SU-DHL-6 (cell line): ENCODE results near the gene FAM229A.

ENCODE experiments used
- H2AFZ ChIP-seq: fragments of 200-600 bp; sonication (generic); 2 replicates; pipeline ENCODE4 v1.6.1; 2014; ENCODE audit warnings: low read depth, mild to moderate bottlenecking, moderate library complexity, mixed read lengths, antibody characterized with exemption, low read length; ENCODE audit not compliant: severe bottlenecking
- H3F3A ChIP-seq: fragments of 200-600 bp; shearing (Covaris generic); 2 replicates; pipeline ENCODE4 v1.6.0; 2016; ENCODE audit warnings: antibody characterized with exemption, mild to moderate bottlenecking; ENCODE audit not compliant: insufficient read depth
- H3K27ac ChIP-seq: fragments of 200-600 bp; sonication (generic); 2 replicates; pipeline ENCODE4 v1.5.1; 2016; ENCODE audit warnings: low read depth, mild to moderate bottlenecking, low read length, moderate library complexity, mixed read lengths
- H3K27me3 ChIP-seq: fragments of 200-600 bp; sonication (generic), shearing (Covaris generic); 2 replicates; pipeline ENCODE4 v1.6.0; 2014; ENCODE audit warnings: mild to moderate bottlenecking, low read length
- H3K36me3 ChIP-seq: fragments of 200-600 bp; sonication (generic); 2 replicates; pipeline ENCODE4 v1.6.1; 2014; ENCODE audit warnings: mild to moderate bottlenecking, low read length, mixed read lengths
- H3K4me2 ChIP-seq: fragments of 300-600, 200-600 bp; shearing (Covaris generic), sonication (generic); 2 replicates; pipeline ENCODE4 v1.6.0; 2014; ENCODE audit warnings: low read length, low read depth, mild to moderate bottlenecking; ENCODE audit not compliant: poor library complexity, severe bottlenecking
- H3K4me3 ChIP-seq: fragments of 200-600 bp; sonication (generic); 2 replicates; pipeline ENCODE4 v1.5.1; 2014; ENCODE audit warnings: antibody characterized with exemption, low read length, mild to moderate bottlenecking, mixed read lengths; ENCODE audit not compliant: insufficient read depth, poor library complexity, severe bottlenecking
- H3K79me2 ChIP-seq: fragments of 200-600 bp; sonication (generic); 2 replicates; pipeline ENCODE4 v1.6.1; 2014; ENCODE audit warnings: mild to moderate bottlenecking, low read length, moderate library complexity; ENCODE audit not compliant: insufficient read depth
- H3K9ac ChIP-seq: fragments of 200-600 bp; sonication (generic); 2 replicates; pipeline ENCODE4 v1.7.0; 2014; ENCODE audit warnings: mild to moderate bottlenecking, low read length
- H3K9me2 ChIP-seq: fragments of 200-600 bp; sonication (generic); replicated peaks from 2 replicates; pipeline ENCODE4 v1.6.1; 2014; ENCODE audit warnings: low read length; ENCODE audit not compliant: insufficient read depth
- H3K9me3 ChIP-seq: fragments of 200-600 bp; sonication (generic); 2 replicates; pipeline ENCODE4 v1.6.1; 2014; ENCODE audit warnings: low read length, mixed read lengths; ENCODE audit not compliant: insufficient read depth
- H4K20me1 ChIP-seq: fragments of 200-600 bp; sonication (generic); 2 replicates; pipeline ENCODE4 v1.6.1; 2014; ENCODE audit warnings: low read depth, mild to moderate bottlenecking, antibody characterized with exemption, low read length, moderate library complexity, mixed read lengths
- EZH2phosphoT487 ChIP-seq: fragments of 200-600 bp; sonication (generic), shearing (Covaris generic); conservative IDR thresholded peaks from 2 replicates; pipeline ENCODE4 v1.6.1; 2018; ENCODE audit warnings: mild to moderate bottlenecking, antibody characterized with exemption, low read length, moderate library complexity, mixed read lengths
- TF ChIP-seq, protein P1 (sequence below): fragments of 200-600 bp; sonication (generic); IDR thresholded peaks from one replicate; pipeline ENCODE4 v1.5.1; 2017; ENCODE audit warnings: antibody characterized with exemption, mild to moderate bottlenecking, low read length, moderate library complexity; ENCODE audit not compliant: insufficient read depth, poor library complexity, severe bottlenecking

The FAM229A gene

DNA sequence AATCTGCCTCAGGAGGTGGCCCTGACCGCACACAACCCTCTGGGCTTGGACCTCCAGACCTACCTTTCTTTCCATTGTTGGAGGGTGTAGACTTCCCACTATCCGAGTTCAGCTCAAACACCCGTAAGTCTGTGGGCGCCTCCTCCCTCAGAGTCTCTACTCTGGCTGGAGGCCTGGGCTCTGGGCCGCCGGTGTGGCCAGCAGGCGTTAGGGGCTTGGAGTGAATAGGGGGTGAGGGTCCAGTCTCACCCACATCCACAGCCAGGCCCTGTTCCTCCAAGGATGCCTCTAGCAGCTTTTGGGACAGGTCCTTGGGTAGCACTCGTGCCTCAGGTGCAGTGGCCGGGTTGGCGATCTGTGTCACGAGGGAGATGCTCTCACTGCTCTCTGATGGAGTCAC is 13.9 kb upstream of the FAM229A start:
- Histone ChIP-seq H4K20me1 (no peaks in the 10 kb centered on the region), H3K79me2 (no peaks in the 10 kb centered on the region), H3K27ac (no peak overlapping the region), H3K9me2 (no peaks in the 10 kb centered on the region), H3F3A (no peaks in the 10 kb centered on the region), H3K36me3 (no peaks in the 10 kb centered on the region), H3K4me2 (no peak overlapping the region), H2AFZ (no peak overlapping the region), H3K9me3 (no peaks in the 10 kb centered on the region), H3K27me3 (no peaks in the 10 kb centered on the region), H3K9ac (no peak overlapping the region), H3K4me3 (no peak overlapping the region)
- TF ChIP-seq, protein P1, sequence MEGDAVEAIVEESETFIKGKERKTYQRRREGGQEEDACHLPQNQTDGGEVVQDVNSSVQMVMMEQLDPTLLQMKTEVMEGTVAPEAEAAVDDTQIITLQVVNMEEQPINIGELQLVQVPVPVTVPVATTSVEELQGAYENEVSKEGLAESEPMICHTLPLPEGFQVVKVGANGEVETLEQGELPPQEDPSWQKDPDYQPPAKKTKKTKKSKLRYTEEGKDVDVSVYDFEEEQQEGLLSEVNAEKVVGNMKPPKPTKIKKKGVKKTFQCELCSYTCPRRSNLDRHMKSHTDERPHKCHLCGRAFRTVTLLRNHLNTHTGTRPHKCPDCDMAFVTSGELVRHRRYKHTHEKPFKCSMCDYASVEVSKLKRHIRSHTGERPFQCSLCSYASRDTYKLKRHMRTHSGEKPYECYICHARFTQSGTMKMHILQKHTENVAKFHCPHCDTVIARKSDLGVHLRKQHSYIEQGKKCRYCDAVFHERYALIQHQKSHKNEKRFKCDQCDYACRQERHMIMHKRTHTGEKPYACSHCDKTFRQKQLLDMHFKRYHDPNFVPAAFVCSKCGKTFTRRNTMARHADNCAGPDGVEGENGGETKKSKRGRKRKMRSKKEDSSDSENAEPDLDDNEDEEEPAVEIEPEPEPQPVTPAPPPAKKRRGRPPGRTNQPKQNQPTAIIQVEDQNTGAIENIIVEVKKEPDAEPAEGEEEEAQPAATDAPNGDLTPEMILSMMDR: no peak
- TF ChIP-seq EZH2phosphoT487: no peak

DNA sequence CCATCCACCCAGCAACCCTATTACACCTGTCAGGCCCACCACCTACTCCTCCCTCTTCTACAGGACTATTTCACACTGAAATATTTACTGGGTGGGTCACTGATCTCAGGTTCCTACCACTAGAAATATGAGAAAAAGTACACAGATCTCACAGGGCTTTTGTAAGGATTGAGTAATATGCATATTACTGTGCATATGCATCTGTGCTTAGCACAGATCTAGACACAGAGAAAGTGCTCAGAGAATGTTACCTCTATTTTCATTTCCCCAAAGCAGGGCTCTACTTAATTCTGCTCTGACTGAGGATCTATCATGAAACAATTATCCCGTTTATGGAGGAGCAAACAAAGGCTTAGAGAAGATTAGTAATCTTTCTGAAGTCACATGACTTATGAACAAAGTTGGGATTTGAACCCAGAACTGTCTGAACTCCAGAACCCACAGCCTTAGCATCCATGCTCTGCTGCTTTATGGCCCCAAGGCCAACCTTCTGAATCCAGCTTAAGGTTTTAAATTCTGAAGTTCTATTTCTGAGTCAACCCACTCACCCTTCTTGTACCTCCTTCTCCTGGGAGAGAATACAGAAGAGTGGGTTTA is 11.8 kb upstream of the FAM229A start:
- Histone ChIP-seq H3F3A (no peaks in the 10 kb centered on the region), H3K36me3 (no peaks in the 10 kb centered on the region), H3K9me3 (no peaks in the 10 kb centered on the region), H3K4me2 (no peak overlapping the region), H3K9ac (no peak overlapping the region), H2AFZ (no peak overlapping the region), H3K27ac (no peak overlapping the region), H3K27me3 (no peaks in the 10 kb centered on the region), H3K79me2 (no peaks in the 10 kb centered on the region), H4K20me1 (no peaks in the 10 kb centered on the region), H3K4me3 (no peak overlapping the region), H3K9me2 (no peaks in the 10 kb centered on the region)
- no peak for TF ChIP-seq EZH2phosphoT487
- TF ChIP-seq, protein P1: no peak

DNA sequence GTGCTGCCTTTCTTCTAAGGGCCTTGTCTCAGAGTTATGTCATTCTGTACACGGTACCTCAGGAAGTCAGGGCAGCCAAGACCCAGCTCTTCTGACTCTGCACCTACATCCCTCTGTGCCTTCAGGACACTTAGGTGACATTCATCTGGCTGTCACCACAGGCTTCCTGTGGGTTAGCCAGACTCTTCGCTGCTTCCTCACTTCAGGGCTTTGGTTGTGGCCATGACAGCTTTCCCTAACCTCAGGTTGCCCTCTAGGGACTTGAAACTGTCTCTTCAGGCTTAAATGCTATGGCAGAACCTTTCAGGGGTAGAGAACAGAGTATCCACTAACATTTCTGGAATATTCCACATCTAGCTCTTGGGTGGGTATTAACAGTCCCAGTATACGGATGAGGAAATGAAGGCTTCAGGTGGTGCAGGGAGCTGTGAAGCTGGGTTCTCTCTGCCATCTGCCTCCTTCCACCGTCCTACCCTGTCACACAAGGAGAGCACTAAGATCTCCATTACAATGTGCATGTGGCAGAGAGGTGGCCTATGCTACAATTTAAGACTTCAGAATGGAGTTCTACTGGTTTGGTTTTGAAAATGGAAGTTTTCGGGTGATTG is 10.0 kb upstream of the FAM229A start:
- Histone ChIP-seq H3K4me2 (no peak overlapping the region), H3K27ac (no peak overlapping the region), H2AFZ (no peak overlapping the region), H3K4me3 (no peak overlapping the region), H3K27me3 (no peaks in the 10 kb centered on the region), H3K9me2 (no peaks in the 10 kb centered on the region), H3K9me3 (no peaks in the 10 kb centered on the region), H3F3A (no peaks in the 10 kb centered on the region), H3K36me3 (no peaks in the 10 kb centered on the region), H4K20me1 (no peaks in the 10 kb centered on the region), H3K9ac (no peak overlapping the region), H3K79me2 (no peaks in the 10 kb centered on the region)
- no peak for TF ChIP-seq EZH2phosphoT487
- TF ChIP-seq, protein P1: no peak
